Omental fat pad (tissue), 4 donors: ENCODE data around the gene MGST2. TPM values are rescaled to one million over a fixed set of nuclear protein-coding genes. Genes with fewer than 3 reads are reported as not detected.

ENCODE experiments used
- ATAC-seq: fragments of 150-250 bp; one replicate; pipeline ENCODE4 v1.9.1; 2016; ENCODE audit warnings: mild to moderate bottlenecking, moderate library complexity; ENCODE audit not compliant: low FRiP score
- DNase-seq: peaks from one replicate; pipeline ENCODE4 v3.0.0-alpha.2; 2019; ENCODE audit warnings: low spot score
- total RNA-seq, 4 donors: library from RNA; depleted of rRNA; stranded (reverse); fragments of >200 nt; gene quantifications; one replicate each; pipeline ENCODE4 v1.1.0, GENCODE V29; 2016
- TF ChIP-seq, protein P1 (sequence below), 3 donors: fragments of 450-650 bp; IDR thresholded peaks; one replicate each; pipeline ENCODE4 v1.5.1; 2016 to 2017; ENCODE audit warnings: antibody characterized with exemption in 3 of 3, mild to moderate bottlenecking in 3 of 3, moderate library complexity in 2 of 3

MGST2 gene
- total RNA-seq, 4 donors from 2014 or later, result 24.6 to 83.1 (median 45.4) TPM

DNA sequence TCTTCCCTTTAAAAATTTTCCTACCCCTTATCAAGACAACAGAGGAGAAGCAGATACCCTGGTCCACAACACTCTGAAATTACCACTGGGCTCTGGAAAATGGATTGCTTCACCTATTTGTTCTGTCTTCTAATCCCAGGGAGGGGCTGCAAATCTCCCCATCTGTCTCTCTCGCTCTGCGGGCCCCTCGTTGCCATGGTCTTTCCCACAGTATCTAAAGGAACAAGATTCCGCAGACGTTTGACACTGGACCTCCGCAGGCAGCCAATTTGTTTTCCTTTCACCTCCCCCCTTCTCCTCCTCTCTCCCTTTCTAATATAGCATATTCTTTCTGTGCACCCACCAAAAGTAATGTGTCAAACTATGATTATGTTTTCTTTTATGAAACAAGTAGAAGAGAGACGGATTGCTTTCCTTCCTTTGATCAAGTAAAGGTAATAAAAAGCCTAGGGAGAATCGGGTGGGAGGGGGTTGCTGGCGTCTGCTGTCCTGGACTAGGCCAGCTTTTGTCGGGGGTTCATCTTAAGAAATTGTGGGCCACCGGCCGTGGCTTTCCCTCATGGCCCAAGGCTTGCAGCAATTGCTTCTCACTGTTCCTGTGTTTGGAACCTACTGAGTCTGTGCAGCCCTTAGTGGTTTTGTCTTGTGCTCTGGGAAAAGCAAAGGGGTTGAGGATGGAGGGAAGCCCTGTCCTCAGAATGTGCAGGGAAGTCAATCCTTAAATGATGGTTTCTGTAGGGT is 81.0 kb downstream of the MGST2 start:
- no peak for ATAC-seq
- DNase-seq, result no peak
- TF ChIP-seq, protein P1, sequence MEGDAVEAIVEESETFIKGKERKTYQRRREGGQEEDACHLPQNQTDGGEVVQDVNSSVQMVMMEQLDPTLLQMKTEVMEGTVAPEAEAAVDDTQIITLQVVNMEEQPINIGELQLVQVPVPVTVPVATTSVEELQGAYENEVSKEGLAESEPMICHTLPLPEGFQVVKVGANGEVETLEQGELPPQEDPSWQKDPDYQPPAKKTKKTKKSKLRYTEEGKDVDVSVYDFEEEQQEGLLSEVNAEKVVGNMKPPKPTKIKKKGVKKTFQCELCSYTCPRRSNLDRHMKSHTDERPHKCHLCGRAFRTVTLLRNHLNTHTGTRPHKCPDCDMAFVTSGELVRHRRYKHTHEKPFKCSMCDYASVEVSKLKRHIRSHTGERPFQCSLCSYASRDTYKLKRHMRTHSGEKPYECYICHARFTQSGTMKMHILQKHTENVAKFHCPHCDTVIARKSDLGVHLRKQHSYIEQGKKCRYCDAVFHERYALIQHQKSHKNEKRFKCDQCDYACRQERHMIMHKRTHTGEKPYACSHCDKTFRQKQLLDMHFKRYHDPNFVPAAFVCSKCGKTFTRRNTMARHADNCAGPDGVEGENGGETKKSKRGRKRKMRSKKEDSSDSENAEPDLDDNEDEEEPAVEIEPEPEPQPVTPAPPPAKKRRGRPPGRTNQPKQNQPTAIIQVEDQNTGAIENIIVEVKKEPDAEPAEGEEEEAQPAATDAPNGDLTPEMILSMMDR (IDR thresholded peaks at IDR 0.05), result no peak

DNA sequence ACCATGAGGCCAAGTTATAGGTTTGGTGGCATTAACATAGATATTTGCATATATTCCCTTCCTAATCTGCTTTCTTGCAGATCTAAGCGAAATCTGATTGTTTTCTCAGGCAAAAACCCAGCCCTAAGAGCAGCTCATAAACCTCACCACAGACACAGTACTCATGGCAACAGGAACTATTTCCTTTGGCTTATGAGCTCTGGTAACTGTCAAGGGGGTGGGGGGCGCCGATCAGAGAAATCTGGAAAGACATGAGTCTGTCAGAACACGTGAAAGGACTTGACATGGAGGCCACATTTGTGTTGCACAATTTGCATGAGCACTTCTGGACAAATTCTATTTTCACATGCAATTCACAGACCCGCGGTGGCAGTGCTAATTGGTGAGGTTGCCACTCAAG is 83.7 kb downstream of the MGST2 start:
- ATAC-seq (no peak), DNase-seq (no peak)
- TF ChIP-seq, protein P1 (IDR thresholded peaks at IDR 0.05), result no peak

DNA sequence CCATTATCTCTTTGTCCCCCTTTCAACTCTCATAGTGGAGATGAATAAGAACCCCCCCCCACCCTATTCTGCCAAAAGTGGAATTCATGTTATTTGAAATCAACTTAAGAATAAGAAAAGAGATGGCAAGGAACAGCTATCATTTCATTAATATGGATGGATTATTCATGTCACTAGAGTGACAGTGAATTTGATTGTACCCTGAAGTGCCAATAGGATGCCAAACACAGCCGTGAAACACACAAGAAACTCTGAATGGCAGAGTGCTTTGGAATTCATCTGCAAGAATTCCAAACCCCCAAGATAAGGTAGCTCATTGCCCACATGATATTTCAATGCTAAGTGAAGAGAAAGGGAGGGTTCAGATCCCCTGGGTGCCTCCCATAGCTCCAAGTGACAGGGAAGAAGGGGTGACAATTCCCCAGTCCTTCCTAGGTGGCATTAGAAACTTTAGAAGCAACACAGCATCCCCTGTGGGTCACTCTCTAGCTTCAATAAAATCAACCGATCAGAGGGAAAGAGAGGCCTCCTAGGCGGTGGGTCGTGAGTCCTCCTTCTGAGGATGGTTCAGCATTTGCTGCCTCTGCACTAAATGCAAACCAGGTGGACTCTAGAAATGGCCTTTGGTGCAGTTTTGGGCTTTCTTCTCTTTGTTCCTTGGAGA is 84.3 kb downstream of the MGST2 start:
- no peak for DNase-seq
- ATAC-seq, result no peak
- TF ChIP-seq, protein P1 (IDR thresholded peaks at IDR 0.05), result no peak

DNA sequence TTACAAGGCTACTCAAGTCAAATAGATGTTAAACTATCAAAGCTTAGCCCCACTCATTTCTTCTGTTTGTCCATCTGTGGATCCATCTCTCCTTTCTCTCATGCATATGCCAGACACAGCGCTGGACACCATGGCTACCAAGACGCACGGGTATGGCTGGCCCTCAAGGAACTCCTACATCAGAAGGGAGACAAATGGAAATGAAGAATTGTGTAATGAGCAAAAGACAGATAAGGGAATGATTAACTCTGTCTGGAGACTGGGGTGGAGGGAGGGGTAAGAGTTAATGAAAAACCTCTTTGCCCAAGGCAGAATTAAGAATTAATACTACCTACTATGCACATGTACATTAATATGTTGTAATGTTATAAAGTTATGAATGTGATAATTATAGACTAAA is 88.1 kb downstream of the MGST2 start:
- ATAC-seq, result no peak
- TF ChIP-seq, protein P1 (IDR thresholded peaks at IDR 0.05), result no peak

More for the DNA sequence above, 88.1 kb downstream of the MGST2 start:
- DNase-seq, result no peak

Other genes starting within 250 kb of the MGST2 start
- gene RAB33B, start 211.7 kb upstream of the MGST2 start, total RNA-seq, result 10 to 100 TPM in 2 of 4 donors, 1 to 10 TPM in 2; 7.4 to 14.8 (median 10.6) TPM
- 10 to 100 TPM; 71.7 to 92.7 (median 82.2) TPM for gene SETD7, start 109.6 kb upstream of the MGST2 start, total RNA-seq